ENCODE measurements around the gene NAA30.

DNA sequence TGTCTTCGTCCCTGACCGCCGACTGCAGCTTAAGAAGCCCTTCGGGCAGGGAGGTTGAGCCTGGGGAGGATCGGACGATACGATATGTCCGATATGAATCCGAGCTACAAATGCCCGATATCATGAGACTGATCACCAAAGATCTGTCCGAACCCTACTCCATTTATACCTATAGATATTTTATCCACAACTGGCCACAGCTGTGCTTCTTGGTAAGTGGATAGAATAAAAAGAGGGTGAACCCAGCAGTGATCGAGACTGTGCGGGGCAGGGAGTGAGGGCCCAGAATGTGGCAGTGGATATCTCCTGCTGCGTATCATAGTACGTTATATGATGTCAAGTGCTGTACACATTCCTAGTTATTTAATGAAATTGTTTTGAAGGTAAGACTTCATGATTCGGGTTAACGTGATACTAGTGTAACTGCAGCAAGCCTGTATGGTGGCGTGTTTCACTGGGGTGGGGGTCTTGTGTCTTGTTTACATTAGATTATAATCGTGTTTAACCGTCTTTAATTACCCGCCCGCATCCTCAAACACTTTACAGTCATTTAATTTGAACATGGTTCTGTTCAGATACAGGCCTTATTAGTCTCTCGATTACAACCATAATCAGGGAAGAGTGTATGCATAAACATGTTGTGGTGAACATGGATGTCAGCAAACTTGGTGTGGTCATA, 1.3 kb downstream of the NAA30 start:
- TF ChIP-seq, protein P1, sequence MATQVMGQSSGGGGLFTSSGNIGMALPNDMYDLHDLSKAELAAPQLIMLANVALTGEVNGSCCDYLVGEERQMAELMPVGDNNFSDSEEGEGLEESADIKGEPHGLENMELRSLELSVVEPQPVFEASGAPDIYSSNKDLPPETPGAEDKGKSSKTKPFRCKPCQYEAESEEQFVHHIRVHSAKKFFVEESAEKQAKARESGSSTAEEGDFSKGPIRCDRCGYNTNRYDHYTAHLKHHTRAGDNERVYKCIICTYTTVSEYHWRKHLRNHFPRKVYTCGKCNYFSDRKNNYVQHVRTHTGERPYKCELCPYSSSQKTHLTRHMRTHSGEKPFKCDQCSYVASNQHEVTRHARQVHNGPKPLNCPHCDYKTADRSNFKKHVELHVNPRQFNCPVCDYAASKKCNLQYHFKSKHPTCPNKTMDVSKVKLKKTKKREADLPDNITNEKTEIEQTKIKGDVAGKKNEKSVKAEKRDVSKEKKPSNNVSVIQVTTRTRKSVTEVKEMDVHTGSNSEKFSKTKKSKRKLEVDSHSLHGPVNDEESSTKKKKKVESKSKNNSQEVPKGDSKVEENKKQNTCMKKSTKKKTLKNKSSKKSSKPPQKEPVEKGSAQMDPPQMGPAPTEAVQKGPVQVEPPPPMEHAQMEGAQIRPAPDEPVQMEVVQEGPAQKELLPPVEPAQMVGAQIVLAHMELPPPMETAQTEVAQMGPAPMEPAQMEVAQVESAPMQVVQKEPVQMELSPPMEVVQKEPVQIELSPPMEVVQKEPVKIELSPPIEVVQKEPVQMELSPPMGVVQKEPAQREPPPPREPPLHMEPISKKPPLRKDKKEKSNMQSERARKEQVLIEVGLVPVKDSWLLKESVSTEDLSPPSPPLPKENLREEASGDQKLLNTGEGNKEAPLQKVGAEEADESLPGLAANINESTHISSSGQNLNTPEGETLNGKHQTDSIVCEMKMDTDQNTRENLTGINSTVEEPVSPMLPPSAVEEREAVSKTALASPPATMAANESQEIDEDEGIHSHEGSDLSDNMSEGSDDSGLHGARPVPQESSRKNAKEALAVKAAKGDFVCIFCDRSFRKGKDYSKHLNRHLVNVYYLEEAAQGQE (IDR thresholded peaks at IDR 0.05; ENCODE audit: insufficient read depth in 1 of 2, low read depth in 2 of 2, low read length in 2 of 2) = no peak
- no peak for TF ChIP-seq POLR2AphosphoS5 (IDR thresholded peaks at IDR 0.05; ENCODE audit: low read depth, low read length)
- no peak for TF ChIP-seq TAF1 (IDR thresholded peaks at IDR 0.05; ENCODE audit: borderline replicate concordance, insufficient read depth, low read length)

Measured in PFSK-1 (cell line).